HEK293 (cell line): ENCODE measurements around the gene MXRA8.

Experiments used
- CTCF ChIA-PET: fragments of 350-600 bp; formaldehyde crosslinking; extraction: SDS; loops from one replicate; lab custom pipeline; 2021; ENCODE audit warnings: antibody characterized with exemption; lab: Yijun Ruan, JAX
- POLR2A ChIA-PET: fragments of 300-600 bp; formaldehyde crosslinking; extraction: SDS; loops from one replicate; lab custom pipeline; 2020; ENCODE audit warnings: antibody characterized with exemption, inconsistent platforms; lab: Yijun Ruan, JAX
- H3K27ac ChIP-seq: fragments of 200-500 bp; sonication (Bioruptor generic); 2 replicates; pipeline ENCODE4 v1.5.1; 2014; ENCODE audit warnings: low read depth, low read length, control low read depth, inconsistent platforms; ENCODE audit errors: extremely low read depth
- H3K36me3 ChIP-seq, 2 experiments: fragments of 200-500 bp in 1 of 2; sonication (Bioruptor generic) in 1 of 2; 1 replicate in 1 of 2; 2 replicates in 1 of 2; pipeline ENCODE4 v1.5.1; 2014 to 2017; ENCODE audit warnings: inconsistent platforms in 2 of 2, low read length in 2 of 2; ENCODE audit not compliant: control insufficient read depth in 2 of 2, insufficient read depth in 1 of 2
- H3K4me1 ChIP-seq: fragments of 200-500 bp; sonication (Bioruptor generic); 2 replicates; pipeline ENCODE4 v1.5.1; 2014; ENCODE audit warnings: mild to moderate bottlenecking, low read length, inconsistent platforms; ENCODE audit not compliant: control insufficient read depth, insufficient read depth
- H3K4me3 ChIP-seq: 2 replicates; pipeline ENCODE4 v1.5.1; 2011; ENCODE audit warnings: low read depth, mild to moderate bottlenecking, control low read depth, low read length, moderate library complexity
- H3K9me3 ChIP-seq: fragments of 200-500 bp; sonication (Bioruptor generic); 2 replicates; pipeline ENCODE4 v1.5.1; 2014; ENCODE audit warnings: low read depth, low read length, inconsistent platforms; ENCODE audit not compliant: control insufficient read depth, insufficient read depth
- BCL11B ChIP-seq: fragments of 450-650 bp; formaldehyde crosslinking; IDR thresholded peaks from 2 replicates; pipeline ENCODE4 v1.5.1; 2016; ENCODE audit warnings: low read depth, missing biosample characterization, missing genetic modification characterization
- GLIS1 ChIP-seq: fragments of 450-650 bp; formaldehyde crosslinking; IDR thresholded peaks from 2 replicates; pipeline ENCODE4 v1.5.1; 2016; ENCODE audit warnings: missing biosample characterization, missing genetic modification characterization
- KLF1 ChIP-seq: fragments of 450-650 bp; formaldehyde crosslinking; IDR thresholded peaks from 2 replicates; pipeline ENCODE4 v1.5.1; 2016; ENCODE audit warnings: missing biosample characterization, missing genetic modification characterization
- KLF7 ChIP-seq: fragments of 450-650 bp; formaldehyde crosslinking; IDR thresholded peaks from 2 replicates; pipeline ENCODE4 v1.5.1; 2016; ENCODE audit warnings: missing biosample characterization, missing genetic modification characterization, borderline replicate concordance
- KLF8 ChIP-seq: fragments of 450-650 bp; formaldehyde crosslinking; IDR thresholded peaks from 2 replicates; pipeline ENCODE4 v1.5.1; 2016; ENCODE audit warnings: missing biosample characterization, missing genetic modification characterization
- PRDM1 ChIP-seq: fragments of 450-650 bp; formaldehyde crosslinking; IDR thresholded peaks from 2 replicates; pipeline ENCODE4; 2016; ENCODE audit warnings: missing biosample characterization, missing genetic modification characterization
- SETDB1 ChIP-seq: IDR thresholded peaks from one replicate; pipeline ENCODE4 v1.6.1; 2017; ENCODE audit warnings: mild to moderate bottlenecking, low read length, moderate library complexity, mixed read lengths; ENCODE audit not compliant: insufficient read length
- SP2 ChIP-seq: fragments of 450-650 bp; formaldehyde crosslinking; IDR thresholded peaks from 2 replicates; pipeline ENCODE4 v1.5.1; 2016; ENCODE audit warnings: missing biosample characterization, missing genetic modification characterization
- SP3 ChIP-seq: fragments of 450-650 bp; formaldehyde crosslinking; IDR thresholded peaks from 2 replicates; pipeline ENCODE4 v1.5.1; 2016; ENCODE audit warnings: missing biosample characterization, missing genetic modification characterization
- ZBTB1 ChIP-seq: fragments of 450-650 bp; formaldehyde crosslinking; IDR thresholded peaks from 2 replicates; pipeline ENCODE4 v1.5.1; 2016; ENCODE audit warnings: missing biosample characterization, missing genetic modification characterization
- ZBTB21 ChIP-seq: fragments of 450-650 bp; formaldehyde crosslinking; IDR thresholded peaks from 2 replicates; pipeline ENCODE4 v1.5.1; 2017; ENCODE audit warnings: missing biosample characterization, missing genetic modification characterization
- ZNF112 ChIP-seq: fragments of 450-650 bp; formaldehyde crosslinking; IDR thresholded peaks from 2 replicates; pipeline ENCODE4 v1.5.0; 2017; ENCODE audit warnings: missing biosample characterization, missing genetic modification characterization
- ZNF132 ChIP-seq: fragments of 450-650 bp; formaldehyde crosslinking; IDR thresholded peaks from 2 replicates; pipeline ENCODE4 v1.5.1; 2017; ENCODE audit warnings: missing biosample characterization, missing genetic modification characterization, borderline replicate concordance
- ZNF169 ChIP-seq: fragments of 450-650 bp; formaldehyde crosslinking; IDR thresholded peaks from 2 replicates; pipeline ENCODE4 v1.5.1; 2016; ENCODE audit warnings: missing biosample characterization, missing genetic modification characterization
- ZNF202 ChIP-seq: fragments of 450-650 bp; formaldehyde crosslinking; IDR thresholded peaks from 2 replicates; pipeline ENCODE4 v1.5.1; 2016; ENCODE audit warnings: missing biosample characterization, missing genetic modification characterization, borderline replicate concordance
- ZNF324 ChIP-seq: fragments of 450-650 bp; formaldehyde crosslinking; IDR thresholded peaks from 2 replicates; pipeline ENCODE4 v1.5.1; 2016; ENCODE audit warnings: missing biosample characterization, missing genetic modification characterization
- ZNF335 ChIP-seq: fragments of 450-650 bp; formaldehyde crosslinking; conservative IDR thresholded peaks from 2 replicates; pipeline ENCODE4 v1.5.1; 2016; ENCODE audit warnings: missing biosample characterization, missing genetic modification characterization
- ZNF473 ChIP-seq: fragments of 450-650 bp; formaldehyde crosslinking; IDR thresholded peaks from 2 replicates; pipeline ENCODE4 v1.5.1; 2017; ENCODE audit warnings: missing biosample characterization, missing genetic modification characterization
- ZNF510 ChIP-seq: fragments of 450-650 bp; formaldehyde crosslinking; IDR thresholded peaks from 2 replicates; pipeline ENCODE4 v1.5.1; 2018; ENCODE audit warnings: mild to moderate bottlenecking, missing genetic modification characterization, missing biosample characterization; ENCODE audit not compliant: insufficient replicate concordance
- ZNF555 ChIP-seq: fragments of 450-650 bp; formaldehyde crosslinking; conservative IDR thresholded peaks from 2 replicates; pipeline ENCODE4 v1.5.1; 2017; ENCODE audit warnings: missing biosample characterization, mild to moderate bottlenecking, missing genetic modification characterization, inconsistent platforms
- ZNF626 ChIP-seq: fragments of 450-650 bp; sonication (Bioruptor Pico); formaldehyde crosslinking; IDR thresholded peaks from 2 replicates; pipeline ENCODE4 v1.5.1; 2018; ENCODE audit warnings: missing biosample characterization, missing genetic modification characterization, inconsistent platforms
- ZNF629 ChIP-seq: fragments of 450-650 bp; formaldehyde crosslinking; IDR thresholded peaks from 2 replicates; pipeline ENCODE4 v1.5.1; 2017; ENCODE audit warnings: missing biosample characterization, missing genetic modification characterization
- ZNF747 ChIP-seq: fragments of 450-650 bp; formaldehyde crosslinking; IDR thresholded peaks from 2 replicates; pipeline ENCODE4 v1.5.1; 2016; ENCODE audit warnings: missing biosample characterization, missing genetic modification characterization
- TF ChIP-seq, protein P1 (sequence below): fragments of 450-650 bp; formaldehyde crosslinking; optimal IDR thresholded peaks from 2 replicates; pipeline ENCODE3; 2016; ENCODE audit warnings: missing biosample characterization, mild to moderate bottlenecking, missing genetic modification characterization
- TF ChIP-seq, protein P2 (sequence below): fragments of 450-650 bp; formaldehyde crosslinking; IDR thresholded peaks from 2 replicates; pipeline ENCODE4 v1.5.1; 2016; ENCODE audit warnings: missing biosample characterization, missing genetic modification characterization
- TF ChIP-seq, protein P3 (sequence below): fragments of 450-650 bp; formaldehyde crosslinking; IDR thresholded peaks from 2 replicates; pipeline ENCODE4 v1.5.1; 2016; ENCODE audit warnings: missing biosample characterization, missing genetic modification characterization

The MXRA8 gene

DNA sequence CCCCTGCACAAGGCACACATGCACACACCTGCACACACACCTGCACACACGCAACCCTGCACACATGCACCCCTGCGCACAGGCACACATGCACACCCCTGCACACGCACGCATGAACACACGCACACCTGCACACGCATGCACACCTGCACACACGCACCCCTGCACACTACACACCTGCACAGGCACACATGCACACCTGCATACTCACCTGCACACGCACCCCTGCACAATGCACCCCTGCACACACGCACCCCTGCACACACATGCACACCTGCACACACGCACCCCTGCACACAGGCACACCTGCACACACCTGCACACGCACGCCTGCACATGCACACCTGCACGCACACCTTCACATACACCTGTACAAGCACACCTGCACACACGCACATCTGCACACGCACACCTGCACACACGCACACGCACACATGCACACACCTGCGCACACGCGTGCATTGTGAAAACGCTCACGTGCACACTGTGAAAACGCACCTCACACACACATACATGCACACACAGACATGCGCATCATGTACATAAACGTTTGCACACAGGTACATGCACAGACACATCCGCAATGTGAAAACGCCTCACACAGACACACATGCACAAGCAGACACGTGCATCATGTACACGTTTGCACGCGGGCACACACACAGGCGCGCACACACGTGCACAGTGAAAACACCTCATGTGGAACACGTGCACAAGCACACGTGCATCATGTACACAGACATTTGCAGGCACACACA, 17.4 kb downstream of the MXRA8 start (continued):
- TF ChIP-seq ZNF747 (tag by site-specific recombination): no peak
- TF ChIP-seq, protein P1, sequence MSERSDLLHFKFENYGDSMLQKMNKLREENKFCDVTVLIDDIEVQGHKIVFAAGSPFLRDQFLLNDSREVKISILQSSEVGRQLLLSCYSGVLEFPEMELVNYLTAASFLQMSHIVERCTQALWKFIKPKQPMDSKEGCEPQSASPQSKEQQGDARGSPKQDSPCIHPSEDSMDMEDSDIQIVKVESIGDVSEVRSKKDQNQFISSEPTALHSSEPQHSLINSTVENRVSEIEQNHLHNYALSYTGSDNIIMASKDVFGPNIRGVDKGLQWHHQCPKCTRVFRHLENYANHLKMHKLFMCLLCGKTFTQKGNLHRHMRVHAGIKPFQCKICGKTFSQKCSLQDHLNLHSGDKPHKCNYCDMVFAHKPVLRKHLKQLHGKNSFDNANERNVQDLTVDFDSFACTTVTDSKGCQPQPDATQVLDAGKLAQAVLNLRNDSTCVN: peak; percentile 17
- no peak for TF ChIP-seq PRDM1 (tag by site-specific recombination)
- TF ChIP-seq ZNF473: no peak
- no peak for TF ChIP-seq ZNF169

DNA sequence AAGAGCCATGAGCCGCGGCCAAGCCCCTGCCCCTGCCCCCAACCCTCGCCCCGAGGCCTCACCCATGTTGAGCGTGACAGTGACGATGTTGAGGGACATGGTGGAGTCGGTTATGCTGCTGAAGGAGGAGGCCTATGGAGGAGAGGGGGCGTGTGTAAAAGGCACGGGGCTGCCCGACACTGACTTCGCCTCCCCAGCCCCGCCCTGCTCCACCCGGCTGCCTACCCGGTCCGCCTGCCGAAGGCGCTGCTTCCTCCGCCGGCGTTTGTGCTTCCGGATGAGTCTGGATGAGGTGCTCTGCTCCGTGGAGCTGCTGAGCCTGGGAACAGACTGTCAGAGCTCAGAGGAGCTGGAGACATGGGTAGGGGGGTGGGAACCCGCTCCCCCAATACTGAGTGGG, 18.2 kb downstream of the MXRA8 start:
- TF ChIP-seq KLF8 (tag by site-specific recombination) (0 out of 2 replicates have a peak, but pooled peaks have one; percentile 34), KLF1 (tag by site-specific recombination) (peak; percentile 75), SP2 (0 out of 2 replicates have a peak, but pooled peaks have one; percentile 12), ZNF112 (no peak), ZBTB21 (tag by site-specific recombination) (no peak)
- no peaks in the 10 kb centered on the region for H3K9me3 ChIP-seq
- H3K27ac ChIP-seq: no peak overlapping the region
- ChIA-PET POLR2A (no interaction called here), CTCF (no interaction called here)
- H3K36me3 ChIP-seq: peaks cover 0 to 79% of the 10 kb centered on the region in 2 experiments; a peak in 2 of 3 replicates
- H3K4me3 ChIP-seq: no peak overlapping the region
- H3K4me1 ChIP-seq: no peaks in the 10 kb centered on the region; the same call in 1 of the 2 replicates

DNA sequence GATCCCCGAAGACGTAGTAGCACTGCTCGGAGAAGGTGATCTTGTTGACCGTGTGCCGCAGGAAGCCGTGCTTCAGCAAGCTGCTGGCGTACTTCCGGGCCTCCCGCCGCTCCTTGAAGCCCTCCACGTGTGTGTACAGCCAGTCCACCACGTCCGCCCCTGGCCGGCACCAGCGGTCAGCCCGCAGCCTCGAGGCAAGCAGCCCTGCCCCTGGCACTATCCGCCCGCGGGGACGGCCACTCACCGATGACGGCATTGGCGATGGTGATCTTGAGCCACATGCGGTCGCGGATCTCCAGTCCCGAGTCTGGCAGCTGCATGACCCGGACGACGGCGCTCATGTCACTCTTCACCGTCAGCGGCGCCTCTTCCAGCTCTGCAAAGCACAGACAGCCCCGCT, 20.1 kb downstream of the MXRA8 start:
- POLR2A ChIA-PET: interaction anchor here (0.9 to 1.5 kb wide), 2 partner anchors 13 to 20 kb away, joined by 3 to 6 read pairs; no protein-coding TSS in a partner anchor
- no peaks in the 10 kb centered on the region for H3K9me3 ChIP-seq
- TF ChIP-seq KLF7 (no peak), SETDB1 (no peak), ZNF510 (no peak), ZNF335 (tag by site-specific recombination) (no peak), ZNF202 (tag by site-specific recombination) (no peak), BCL11B (tag by site-specific recombination) (0 out of 2 replicates have a peak, but pooled peaks have one; percentile 30)
- TF ChIP-seq, protein P2, sequence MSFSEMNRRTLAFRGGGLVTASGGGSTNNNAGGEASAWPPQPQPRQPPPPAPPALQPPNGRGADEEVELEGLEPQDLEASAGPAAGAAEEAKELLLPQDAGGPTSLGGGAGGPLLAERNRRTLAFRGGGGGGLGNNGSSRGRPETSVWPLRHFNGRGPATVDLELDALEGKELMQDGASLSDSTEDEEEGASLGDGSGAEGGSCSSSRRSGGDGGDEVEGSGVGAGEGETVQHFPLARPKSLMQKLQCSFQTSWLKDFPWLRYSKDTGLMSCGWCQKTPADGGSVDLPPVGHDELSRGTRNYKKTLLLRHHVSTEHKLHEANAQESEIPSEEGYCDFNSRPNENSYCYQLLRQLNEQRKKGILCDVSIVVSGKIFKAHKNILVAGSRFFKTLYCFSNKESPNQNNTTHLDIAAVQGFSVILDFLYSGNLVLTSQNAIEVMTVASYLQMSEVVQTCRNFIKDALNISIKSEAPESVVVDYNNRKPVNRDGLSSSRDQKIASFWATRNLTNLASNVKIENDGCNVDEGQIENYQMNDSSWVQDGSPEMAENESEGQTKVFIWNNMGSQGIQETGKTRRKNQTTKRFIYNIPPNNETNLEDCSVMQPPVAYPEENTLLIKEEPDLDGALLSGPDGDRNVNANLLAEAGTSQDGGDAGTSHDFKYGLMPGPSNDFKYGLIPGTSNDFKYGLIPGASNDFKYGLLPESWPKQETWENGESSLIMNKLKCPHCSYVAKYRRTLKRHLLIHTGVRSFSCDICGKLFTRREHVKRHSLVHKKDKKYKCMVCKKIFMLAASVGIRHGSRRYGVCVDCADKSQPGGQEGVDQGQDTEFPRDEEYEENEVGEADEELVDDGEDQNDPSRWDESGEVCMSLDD: no peak
- peaks cover 0 to 86% of the 10 kb centered on the region in 2 experiments; a peak in 2 of 3 replicates for H3K36me3 ChIP-seq
- H3K4me3 ChIP-seq: no peak overlapping the region
- CTCF ChIA-PET: interaction anchor here (0.6 kb wide), 1 partner anchor 276 kb away, joined by 3 read pairs; no protein-coding TSS in a partner anchor
- no peak overlapping the region for H3K27ac ChIP-seq
- H3K4me1 ChIP-seq: no peaks in the 10 kb centered on the region

DNA sequence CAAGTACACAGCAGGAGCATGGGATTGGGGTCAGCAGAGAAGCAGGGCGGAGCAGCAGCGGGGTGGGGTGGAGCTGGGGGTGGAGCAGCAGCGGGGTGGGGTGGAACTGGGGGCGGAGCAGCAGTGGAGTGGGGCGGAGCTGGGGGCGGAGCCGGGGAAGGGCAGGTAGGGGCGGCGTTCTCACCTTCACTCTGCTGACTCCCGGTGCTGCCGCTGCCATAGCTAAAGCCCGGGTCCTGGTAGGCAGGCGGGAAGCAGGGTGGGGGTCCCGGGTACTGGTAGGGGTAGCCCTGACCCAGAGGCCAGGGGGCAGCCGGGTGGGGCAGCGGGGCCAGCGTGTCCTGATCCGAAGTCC, 20.6 kb downstream of the MXRA8 start:
- no peak overlapping the region for H3K4me3 ChIP-seq
- no peaks in the 10 kb centered on the region for H3K4me1 ChIP-seq
- no peaks in the 10 kb centered on the region for H3K9me3 ChIP-seq
- ChIA-PET CTCF (interaction anchor here (0.6 kb wide), 1 partner anchor 277 kb away, joined by 3 read pairs; no protein-coding TSS in a partner anchor), POLR2A (interaction anchor here (0.9 to 1.5 kb wide), 2 partner anchors 12 to 19 kb away, joined by 3 to 6 read pairs; no protein-coding TSS in a partner anchor)
- peaks cover 0 to 85% of the 10 kb centered on the region in 2 experiments; a peak in 2 of 3 replicates for H3K36me3 ChIP-seq
- H3K27ac ChIP-seq: no peak overlapping the region
- TF ChIP-seq, protein P3, sequence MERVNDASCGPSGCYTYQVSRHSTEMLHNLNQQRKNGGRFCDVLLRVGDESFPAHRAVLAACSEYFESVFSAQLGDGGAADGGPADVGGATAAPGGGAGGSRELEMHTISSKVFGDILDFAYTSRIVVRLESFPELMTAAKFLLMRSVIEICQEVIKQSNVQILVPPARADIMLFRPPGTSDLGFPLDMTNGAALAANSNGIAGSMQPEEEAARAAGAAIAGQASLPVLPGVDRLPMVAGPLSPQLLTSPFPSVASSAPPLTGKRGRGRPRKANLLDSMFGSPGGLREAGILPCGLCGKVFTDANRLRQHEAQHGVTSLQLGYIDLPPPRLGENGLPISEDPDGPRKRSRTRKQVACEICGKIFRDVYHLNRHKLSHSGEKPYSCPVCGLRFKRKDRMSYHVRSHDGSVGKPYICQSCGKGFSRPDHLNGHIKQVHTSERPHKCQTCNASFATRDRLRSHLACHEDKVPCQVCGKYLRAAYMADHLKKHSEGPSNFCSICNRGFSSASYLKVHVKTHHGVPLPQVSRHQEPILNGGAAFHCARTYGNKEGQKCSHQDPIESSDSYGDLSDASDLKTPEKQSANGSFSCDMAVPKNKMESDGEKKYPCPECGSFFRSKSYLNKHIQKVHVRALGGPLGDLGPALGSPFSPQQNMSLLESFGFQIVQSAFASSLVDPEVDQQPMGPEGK (tag by site-specific recombination): 0 out of 2 replicates have a peak, but pooled peaks have one; percentile 20
- TF ChIP-seq ZNF555 (tag by site-specific recombination) (no peak), ZNF132 (no peak), ZNF324 (tag by site-specific recombination) (no peak), SP3 (tag by site-specific recombination) (0 out of 2 replicates have a peak, but pooled peaks have one; percentile 29), ZBTB1 (tag by site-specific recombination) (no peak), GLIS1 (tag by site-specific recombination) (no peak), ZNF629 (tag by site-specific recombination) (no peak), ZNF626 (no peak)
